Activated CD8-positive, alpha-beta T cell treated with anti-CD3 and anti-CD28 coated beads for 36 hours (primary cell): Measurements from ENCODE around the gene ZGLP1. TPM values are rescaled to one million over a fixed set of nuclear protein-coding genes. Genes with fewer than 3 reads are reported as not detected.

Experiments
- ATAC-seq: fragments of 200-7000 bp; cut with Tn5 transposase; one replicate; pipeline ENCODE4 v1.10.0; 2021; ENCODE audit warnings: mild to moderate bottlenecking, moderate library complexity
- CTCF ChIA-PET: fragments of 350-600 bp; sonication (Branson Sonifier 250); formaldehyde crosslinking; loops from one replicate; lab custom pipeline; 2021; ENCODE audit warnings: antibody characterized with exemption; lab: Charles Lee
- POLR2A ChIA-PET: fragments of 350-600 bp; sonication (Branson Sonifier 250); formaldehyde crosslinking; loops from one replicate; lab custom pipeline; 2021; ENCODE audit warnings: antibody characterized with exemption; lab: Charles Lee
- DNase-seq: peaks from one replicate; pipeline ENCODE4 v3.0.0-alpha.2; 2020
- H3K27ac Mint-ChIP-seq: one replicate; pipeline ENCODE4 v1.8.0; 2021; ENCODE audit warnings: mild to moderate bottlenecking, mixed read lengths
- H3K27me3 Mint-ChIP-seq: one replicate; pipeline ENCODE4 v1.8.0; 2021; ENCODE audit warnings: mixed read lengths
- H3K36me3 Mint-ChIP-seq: one replicate; pipeline ENCODE4 v1.8.0; 2021; ENCODE audit warnings: low read depth, mixed read lengths
- H3K4me1 Mint-ChIP-seq: one replicate; pipeline ENCODE4 v1.8.0; 2021; ENCODE audit warnings: low read depth, mixed read lengths
- H3K4me3 Mint-ChIP-seq: one replicate; pipeline ENCODE4 v1.8.0; 2021; ENCODE audit warnings: mild to moderate bottlenecking, moderate library complexity, mixed read lengths
- H3K9me3 Mint-ChIP-seq: one replicate; pipeline ENCODE4 v1.8.0; 2021; ENCODE audit warnings: mixed read lengths
- intact Hi-C: fragments of 100-400 bp; cut with micrococcal nuclease; formaldehyde crosslinking; loops from one replicate; pipeline ENCODE4 v1.10.0; 2022
- total RNA-seq, 2 experiments: library from RNA; stranded (reverse); gene quantifications; one replicate each; pipeline ENCODE4 v1.2.3, GENCODE V29; 2021
- TF ChIP-seq, protein P1 (sequence below): fragments of 200-600 bp; IDR thresholded peaks from one replicate; pipeline ENCODE4 v1.8.0; 2022; ENCODE audit warnings: antibody characterized with exemption, mild to moderate bottlenecking

The ZGLP1 gene
- total RNA-seq, 2 experiments from 2014 or later = 3.2 to 3.7 TPM

DNA sequence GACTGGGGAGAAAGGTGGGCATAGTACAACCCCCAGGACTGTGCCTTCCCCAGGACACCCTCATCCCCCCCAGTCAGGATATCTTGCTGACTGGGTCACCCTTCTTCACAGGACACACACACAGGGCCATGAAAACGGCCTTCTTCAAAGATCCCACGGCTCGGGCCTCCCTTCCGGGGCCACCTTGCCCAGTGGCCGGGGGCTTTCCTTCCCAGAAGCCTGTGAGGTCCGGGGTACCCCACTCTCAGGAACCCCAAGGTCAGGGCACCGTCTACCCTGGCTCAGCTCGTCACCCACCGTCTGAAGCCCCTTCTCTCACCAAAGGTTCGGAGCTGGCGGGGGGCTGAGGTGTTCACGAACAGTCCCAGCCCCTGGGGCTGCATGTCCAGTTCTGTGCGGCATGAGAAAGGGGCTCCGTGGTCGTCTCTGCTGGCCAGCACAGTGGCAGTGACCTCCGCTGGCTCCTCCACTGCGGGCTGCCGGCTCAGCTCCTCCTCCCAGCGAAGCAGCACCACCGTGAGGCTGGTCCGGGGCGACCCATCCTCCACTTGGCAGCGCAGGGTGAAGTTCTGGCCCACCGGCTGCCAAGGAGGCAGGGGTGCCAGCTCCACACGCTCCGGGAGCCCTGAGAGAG, 25.9 kb upstream of the ZGLP1 start:
- Mint-ChIP-seq H3K27ac (no peak overlapping the region), H3K36me3 (peaks cover 34% of the 10 kb centered on the region), H3K9me3 (no peaks in the 10 kb centered on the region), H3K4me1 (peaks cover 53% of the 10 kb centered on the region), H3K27me3 (no peaks in the 10 kb centered on the region), H3K4me3 (no peak overlapping the region)
- ChIA-PET POLR2A (interaction anchor here (0.7 kb wide), 1 partner anchor 26 kb away, joined by 3 read pairs; no protein-coding TSS in a partner anchor), CTCF (interaction anchor here (1.3 kb wide), 1 partner anchor 77 kb away, joined by 3 read pairs; no protein-coding TSS in a partner anchor)
- TF ChIP-seq, protein P1, sequence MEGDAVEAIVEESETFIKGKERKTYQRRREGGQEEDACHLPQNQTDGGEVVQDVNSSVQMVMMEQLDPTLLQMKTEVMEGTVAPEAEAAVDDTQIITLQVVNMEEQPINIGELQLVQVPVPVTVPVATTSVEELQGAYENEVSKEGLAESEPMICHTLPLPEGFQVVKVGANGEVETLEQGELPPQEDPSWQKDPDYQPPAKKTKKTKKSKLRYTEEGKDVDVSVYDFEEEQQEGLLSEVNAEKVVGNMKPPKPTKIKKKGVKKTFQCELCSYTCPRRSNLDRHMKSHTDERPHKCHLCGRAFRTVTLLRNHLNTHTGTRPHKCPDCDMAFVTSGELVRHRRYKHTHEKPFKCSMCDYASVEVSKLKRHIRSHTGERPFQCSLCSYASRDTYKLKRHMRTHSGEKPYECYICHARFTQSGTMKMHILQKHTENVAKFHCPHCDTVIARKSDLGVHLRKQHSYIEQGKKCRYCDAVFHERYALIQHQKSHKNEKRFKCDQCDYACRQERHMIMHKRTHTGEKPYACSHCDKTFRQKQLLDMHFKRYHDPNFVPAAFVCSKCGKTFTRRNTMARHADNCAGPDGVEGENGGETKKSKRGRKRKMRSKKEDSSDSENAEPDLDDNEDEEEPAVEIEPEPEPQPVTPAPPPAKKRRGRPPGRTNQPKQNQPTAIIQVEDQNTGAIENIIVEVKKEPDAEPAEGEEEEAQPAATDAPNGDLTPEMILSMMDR = no peak
- intact Hi-C loops = loop anchor here (10.0 kb wide), 1 partner anchor 49 kb away; the partner anchor contains the start of gene TYK2
- ATAC-seq (no peak), DNase-seq (no peak)

DNA sequence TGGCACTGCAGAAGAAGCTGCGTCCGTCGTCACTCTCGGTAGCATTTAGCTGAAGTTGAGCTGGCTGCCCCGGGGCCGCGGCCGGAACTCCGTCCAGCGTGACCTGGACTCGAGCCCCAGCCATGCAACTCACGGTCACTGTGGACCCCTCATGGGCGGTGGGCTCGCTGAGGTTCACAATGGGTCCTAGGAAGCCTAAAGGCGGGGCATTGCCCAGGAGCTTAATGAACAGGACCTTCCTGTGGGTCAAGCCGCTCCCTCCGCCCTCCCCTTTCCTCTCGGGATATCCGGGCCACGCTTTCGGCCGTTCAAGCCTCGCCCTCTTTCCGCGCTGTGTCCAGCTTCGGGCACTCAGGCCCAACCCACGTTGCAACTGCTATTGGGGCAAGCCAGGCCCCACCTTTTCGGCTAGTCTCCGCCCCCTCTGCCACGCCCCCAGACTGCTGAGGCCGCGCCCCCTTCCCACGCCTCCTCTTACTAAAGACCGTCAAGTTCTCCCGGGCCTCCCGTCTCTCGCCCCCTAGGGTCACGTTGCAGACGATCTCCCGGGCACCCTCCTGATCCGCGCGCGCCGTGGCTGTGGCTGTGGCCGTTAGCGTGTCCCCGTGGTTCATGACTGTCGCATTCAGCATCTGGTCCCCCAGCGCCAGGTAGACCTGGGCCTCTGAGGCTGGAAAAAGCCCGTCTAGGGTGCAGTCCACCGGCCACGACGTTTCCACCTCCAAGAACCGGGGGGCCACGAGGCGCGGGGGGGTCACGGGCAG, 25.2 kb upstream of the ZGLP1 start:
- DNase-seq = peak; percentile 69
- peaks cover 40% of the 10 kb centered on the region for H3K36me3 Mint-ChIP-seq
- no peaks in the 10 kb centered on the region for H3K27me3 Mint-ChIP-seq
- ATAC-seq = no peak
- H3K4me1 Mint-ChIP-seq = peaks cover 51% of the 10 kb centered on the region
- H3K27ac Mint-ChIP-seq = no peak overlapping the region
- TF ChIP-seq, protein P1 = no peak
- CTCF ChIA-PET = interaction anchor here (1.1 to 2.4 kb wide), 4 partner anchors 10 to 106 kb away, joined by 3 to 9 read pairs (median 5); no protein-coding TSS in a partner anchor
- H3K4me3 Mint-ChIP-seq = peak overlapping the region; percentile 97
- POLR2A ChIA-PET = interaction anchor here (0.6 to 3.5 kb wide), 7 partner anchors 10 to 76 kb away, joined by 3 to 30 read pairs (median 4); partner anchors contain the start of genes FDX2 and ICAM1
- intact Hi-C loops = loop anchor here (10.0 kb wide), 1 partner anchor 50 kb away; the partner anchor contains the start of gene TYK2
- no peaks in the 10 kb centered on the region for H3K9me3 Mint-ChIP-seq

DNA sequence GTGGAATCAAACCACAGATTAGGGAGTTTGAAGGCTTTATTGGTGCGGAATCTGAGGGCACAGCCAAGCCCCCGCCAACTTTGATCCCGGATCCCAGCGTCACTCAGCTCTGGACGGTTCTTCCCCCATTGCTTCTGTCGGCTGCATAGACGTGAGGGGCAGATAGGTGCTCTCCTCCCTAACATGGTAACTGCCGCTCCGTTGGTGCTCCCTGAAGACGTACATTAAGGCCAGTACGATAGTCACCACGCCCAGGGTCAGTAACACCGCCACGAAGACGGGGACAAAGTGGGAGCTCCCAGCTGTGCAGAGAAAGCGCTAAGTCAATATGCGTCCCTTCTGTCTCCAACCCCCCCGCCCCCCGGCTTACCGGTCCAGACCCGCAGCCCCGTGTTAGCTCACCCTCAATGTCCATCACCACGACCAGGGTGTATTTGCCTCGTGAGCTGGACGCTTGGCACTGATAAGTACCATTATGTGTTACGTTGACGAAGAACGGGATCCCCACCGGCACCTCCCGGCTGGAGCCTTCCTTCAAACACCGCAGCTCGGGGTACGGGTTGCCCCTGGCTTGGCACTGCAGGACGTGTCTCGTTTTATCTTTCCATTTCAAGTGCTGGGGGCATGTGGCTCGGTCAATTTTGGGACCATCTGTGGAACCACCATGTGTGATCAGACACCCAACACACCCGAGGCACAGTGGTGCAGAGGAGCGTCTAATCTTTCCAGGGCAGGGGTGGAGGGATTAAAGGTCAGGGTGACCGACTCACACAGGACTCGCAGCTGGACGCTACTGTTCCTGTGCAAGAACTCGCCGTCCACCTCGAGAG, 24.4 kb upstream of the ZGLP1 start:
- Mint-ChIP-seq H3K36me3 (peaks cover 46% of the 10 kb centered on the region), H3K4me3 (peak overlapping the region; percentile 97), H3K4me1 (peaks cover 46% of the 10 kb centered on the region), H3K27ac (peak overlapping the region; percentile 98), H3K9me3 (no peaks in the 10 kb centered on the region), H3K27me3 (no peaks in the 10 kb centered on the region)
- DNase-seq = no peak
- TF ChIP-seq, protein P1 = no peak
- ChIA-PET POLR2A (interaction anchor here (0.8 to 3.5 kb wide), 13 partner anchors 9 to 84 kb away, joined by 3 to 30 read pairs (median 4); partner anchors contain the start of genes FDX2, ICAM1, ICAM5 and TYK2), CTCF (interaction anchor here (1.0 to 2.4 kb wide), 7 partner anchors 11 to 105 kb away, joined by 3 to 9 read pairs (median 3); partner anchors contain the start of gene ICAM1)
- ATAC-seq = peak; percentile 6
- intact Hi-C loops = loop anchor here (10.0 kb wide), 1 partner anchor 51 kb away; the partner anchor contains the start of gene TYK2

GRCh38 chr19:10332965-10333757, 23.5 kb upstream of the ZGLP1 start, which contains the start of gene RAVER1:
TSS of gene RAVER1 (minus strand) at chr19:10333529. CDS start at chr19:10333507, 22 bp downstream.
- peak; percentile 97 for ATAC-seq
- TF ChIP-seq, protein P1 = no peak
- Mint-ChIP-seq H3K4me3 (peak within 1 kb of the TSS; percentile 97), H3K27ac (peak within 1 kb of the TSS; percentile 98), H3K4me1 (peaks cover 38% of the 10 kb centered on the region), H3K9me3 (no peaks in the 10 kb centered on the region), H3K36me3 (peaks cover 47% of the 10 kb centered on the region), H3K27me3 (no peaks in the 10 kb centered on the region)
- CTCF ChIA-PET = interaction anchor here (1.0 to 2.4 kb wide), 7 partner anchors 12 to 104 kb away, joined by 3 to 9 read pairs (median 3); partner anchors contain the start of gene ICAM1
- DNase-seq = peak; percentile 99
- POLR2A ChIA-PET = interaction anchor here (0.8 to 3.5 kb wide), 16 partner anchors 10 to 225 kb away, joined by 3 to 30 read pairs (median 3); partner anchors contain the start of genes FDX2, ICAM1, ICAM5 and TYK2
- intact Hi-C loops = loop anchor here (10.0 kb wide), 1 partner anchor 52 kb away; the partner anchor contains the start of gene TYK2
